Measurements from ENCODE around the gene CCL21.

The CCL21 gene

GRCh38 chr9:34675869-34676268, 34.1 kb downstream of the CCL21 start:
- TF ChIP-seq CTCF (IDR thresholded peaks at IDR 0.05; ENCODE audit: control extremely low read depth, extremely low read depth, low read depth, missing control alignments), result no peak
- no peak for DNase-seq (ENCODE audit: extremely low spot score)
- ChIA-PET POLR2A (no interaction called here), CTCF (interaction anchor here (0.6 to 3.8 kb wide), 11 partner anchors 8 to 308 kb away, joined by 3 to 49 read pairs (median 4); no protein-coding TSS in a partner anchor)

- ChIA-PET POLR2A (no interaction called here), CTCF (interaction anchor here (0.6 to 3.8 kb wide), 14 partner anchors 8 to 309 kb away, joined by 3 to 49 read pairs (median 4); no protein-coding TSS in a partner anchor)
- peak; percentile 91 for TF ChIP-seq CTCF (IDR thresholded peaks at IDR 0.05; ENCODE audit: control extremely low read depth, extremely low read depth, low read depth, missing control alignments)
- peak; percentile 72 for DNase-seq (ENCODE audit: extremely low spot score)
These were observed 34.8 kb downstream of the CCL21 start for GRCh38 chr9:34675048-34675714.

- TF ChIP-seq CTCF (IDR thresholded peaks at IDR 0.05; ENCODE audit: control extremely low read depth, extremely low read depth, low read depth, missing control alignments), result no peak
- ChIA-PET CTCF (interaction anchor here (1.0 to 3.8 kb wide), 7 partner anchors 11 to 195 kb away, joined by 3 to 49 read pairs (median 7); no protein-coding TSS in a partner anchor), POLR2A (no interaction called here)
- DNase-seq (ENCODE audit: extremely low spot score), result no peak
These were observed 35.5 kb downstream of the CCL21 start for GRCh38 chr9:34674440-34674839.

- ChIA-PET CTCF (interaction anchor here (1.5 to 2.3 kb wide), 2 partner anchors 25 to 31 kb away, joined by 4 to 6 read pairs; partner anchors contain the start of gene GALT), POLR2A (no interaction called here)
- DNase-seq (ENCODE audit: extremely low spot score), result no peak
- TF ChIP-seq CTCF (IDR thresholded peaks at IDR 0.05; ENCODE audit: control extremely low read depth, extremely low read depth, low read depth, missing control alignments), result no peak
These were observed 38.6 kb downstream of the CCL21 start for GRCh38 chr9:34671307-34671706.

GRCh38 chr9:34669809-34670562, 40.0 kb downstream of the CCL21 start:
- POLR2A ChIA-PET, result no interaction called here

More at GRCh38 chr9:34669809-34670562, 40.0 kb downstream of the CCL21 start:
- no peak for TF ChIP-seq CTCF (IDR thresholded peaks at IDR 0.05; ENCODE audit: control extremely low read depth, extremely low read depth, low read depth, missing control alignments)
- CTCF ChIA-PET, result interaction anchor here (0.7 to 2.3 kb wide), 4 partner anchors 8 to 50 kb away, joined by 3 to 6 read pairs (median 4); partner anchors contain the start of genes DCTN3 and GALT
- no peak for DNase-seq (ENCODE audit: extremely low spot score)
